Kidney (tissue), 14 donors: ENCODE measurements around the gene ING3. TPM values are rescaled to one million over a fixed set of nuclear protein-coding genes. Genes with fewer than 3 reads are reported as not detected.

ENCODE experiments used
- DNase-seq, 5 donors: peaks; one replicate each; pipeline ENCODE4 v3.0.0-alpha.2; 2013 to 2020
- FAIRE-seq: peaks from 2 replicates; lab custom pipeline; 2012; peaks lifted over from hg19 to GRCh38; lab: Jason Lieb, UNC
- H3K27ac ChIP-seq, 2 donors: one replicate each; pipeline ENCODE4 v1.7.0; 2013; ENCODE audit warnings: low read depth in 2 of 2, low read length in 2 of 2, inconsistent platforms in 1 of 2
- H3K27me3 ChIP-seq: one replicate; pipeline ENCODE4 v1.7.1; 2013; ENCODE audit warnings: low read length, inconsistent platforms; ENCODE audit not compliant: control insufficient read depth, insufficient read depth
- H3K36me3 ChIP-seq, 3 donors: one replicate each; pipeline versions ENCODE4 v1.7.0 to v1.7.1; 2013; ENCODE audit warnings: low read length in 3 of 3, control low read depth in 1 of 3, inconsistent platforms in 1 of 3; ENCODE audit not compliant: insufficient read depth in 3 of 3, control insufficient read depth in 2 of 3
- H3K4me1 ChIP-seq, 3 donors: one replicate each; pipeline versions ENCODE4 v1.7.0 to v1.7.1; 2013; ENCODE audit warnings: low read length in 3 of 3, inconsistent platforms in 1 of 3, low read depth in 1 of 3; ENCODE audit not compliant: control insufficient read depth in 2 of 3, insufficient read depth in 2 of 3
- H3K4me3 ChIP-seq, 3 donors: one replicate each; pipeline versions ENCODE4 v1.7.0 to v1.8.1; 2013; ENCODE audit warnings: low read length in 3 of 3, control low read depth in 1 of 3, inconsistent platforms in 1 of 3
- H3K9ac ChIP-seq, 3 donors: one replicate each; pipeline versions ENCODE4 v1.7.0 to v1.7.1; 2013; ENCODE audit warnings: low read length in 3 of 3, control low read depth in 1 of 3, inconsistent platforms in 1 of 3
- H3K9me3 ChIP-seq, 3 donors: one replicate each; pipeline versions ENCODE4 v1.7.0 to v1.7.1; 2013; ENCODE audit warnings: low read length in 3 of 3, control low read depth in 1 of 3, inconsistent platforms in 1 of 3; ENCODE audit not compliant: control insufficient read depth in 2 of 3, insufficient read depth in 1 of 3
- CTCF ChIP-seq: IDR thresholded peaks from 3 replicates; pipeline ENCODE4 v1.5.1; 2012; ENCODE audit warnings: mild to moderate bottlenecking, moderate library complexity, borderline replicate concordance; ENCODE audit not compliant: insufficient read depth; ENCODE audit errors: extremely low read depth
- intact Hi-C: fragments of 100-400 bp; cut with DNase I; formaldehyde crosslinking; loops from one replicate; pipeline ENCODE4 v1.11.1; 2022
- polyA plus RNA-seq: library from polyadenylated mRNA; stranded (reverse); fragments of 350-450 nt; fragmentation: Illumina TruSeq; extraction: RNeasy Lipid Tissue Mini Kit (QIAGEN cat#74804); gene quantifications from one replicate; pipeline ENCODE4 v1.2.3, GENCODE V29; 2014; ENCODE audit warnings: low read depth, low replicate concordance; ENCODE audit not compliant: insufficient read depth
- total RNA-seq: library from RNA; stranded (reverse); fragmentation: NEBNext Ultra II Directional; extraction: Animal tissue kit (Norgen Biotek cat#: 25700); gene quantifications from one replicate; pipeline ENCODE4 v1.2.1, GENCODE V29; 2021
- donor health status: control.
- donor health status: control.
- donor health status: control.
- donor health status: control.
- donor health status: control.
- donor health status: DM: yes; HTN: yes; CAD: no.
- donor health status: Normal renal cell carcinoma (clear cell type).

The ING3 gene
- total and polyA plus RNA-seq, 2 donors from 2014 or later: 5.2 to 20.8 TPM

- H3K9me3 ChIP-seq: no peaks in the 10 kb centered on the region
- H3K36me3 ChIP-seq: no peaks in the 10 kb centered on the region
- no peak overlapping the region for H3K4me3 ChIP-seq
- no peaks in the 10 kb centered on the region for H3K27me3 ChIP-seq
- no peak overlapping the region for H3K9ac ChIP-seq
- FAIRE-seq: no peak
- no peak for DNase-seq
- intact Hi-C loops: no loop called here
- H3K27ac ChIP-seq: no peak overlapping the region
- no peak for TF ChIP-seq CTCF
- H3K4me1 ChIP-seq: no peaks in the 10 kb centered on the region
Observed at GRCh38 chr7:120926943-120927346, 23.6 kb upstream of the ING3 start.

GRCh38 chr7:120927454-120928103 is 23.0 kb upstream of the ING3 start:
- intact Hi-C loops: no loop called here

GRCh38 chr7:120931243-120931642 is 19.3 kb upstream of the ING3 start:
- Histone ChIP-seq H3K4me3 (no peak overlapping the region), H3K9ac (no peak overlapping the region), H3K27me3 (no peaks in the 10 kb centered on the region), H3K4me1 (no peaks in the 10 kb centered on the region), H3K36me3 (no peaks in the 10 kb centered on the region), H3K27ac (no peak overlapping the region), H3K9me3 (no peaks in the 10 kb centered on the region)
- no peak for DNase-seq
- no peak for TF ChIP-seq CTCF
- intact Hi-C loops: no loop called here
- FAIRE-seq: no peak

More at GRCh38 chr7:120927454-120928103, 23.0 kb upstream of the ING3 start:
- Histone ChIP-seq H3K27me3 (no peaks in the 10 kb centered on the region), H3K9ac (no peak overlapping the region), H3K4me3 (no peak overlapping the region), H3K36me3 (no peaks in the 10 kb centered on the region), H3K27ac (no peak overlapping the region), H3K9me3 (no peaks in the 10 kb centered on the region), H3K4me1 (no peaks in the 10 kb centered on the region)
- FAIRE-seq (no peak), DNase-seq (no peak)
- TF ChIP-seq CTCF: no peak

- Histone ChIP-seq H3K4me1 (no peaks in the 10 kb centered on the region), H3K9me3 (no peaks in the 10 kb centered on the region), H3K27ac (no peak overlapping the region), H3K27me3 (no peaks in the 10 kb centered on the region), H3K9ac (no peak overlapping the region), H3K4me3 (no peak overlapping the region), H3K36me3 (no peaks in the 10 kb centered on the region)
- DNase-seq (no peak), FAIRE-seq (no peak)
- no peak for TF ChIP-seq CTCF
- intact Hi-C loops: no loop called here
Observed at GRCh38 chr7:120933475-120933874, 17.1 kb upstream of the ING3 start.
